PC-3 (cell line): Measurements from ENCODE around the gene UBE2Q1. TPM values are rescaled to one million over a fixed set of nuclear protein-coding genes. Genes with fewer than 3 reads are reported as not detected.

Experiments used
- ATAC-seq: fragments of 200-7000 bp; cut with Tn5 transposase; 2 replicates; pipeline ENCODE4 v1.9.1; 2020; ENCODE audit warnings: mild to moderate bottlenecking, moderate library complexity
- Bru-seq: library from RNA; stranded (reverse); fragments of 400-500 nt; gene quantifications from one replicate; lab custom pipeline; 2021; lab: Mats Ljungman, UMichigan
- BruChase-seq, 2 experiments: library from RNA; stranded (reverse); fragments of 400-500 nt; gene quantifications; one replicate each; lab custom pipeline; 2021; lab: Mats Ljungman, UMichigan
- BruUV-seq: library from RNA; stranded (reverse); fragments of 400-500 nt; replicated peaks from 2 replicates; lab custom pipeline; 2021; lab: Mats Ljungman, UMichigan
- CTCF ChIA-PET: fragments of 300-600 bp; sonication (Branson Sonifier 250); formaldehyde crosslinking; loops from one replicate; lab custom pipeline; 2022; ENCODE audit warnings: antibody characterized with exemption; lab: Charles Lee
- POLR2A ChIA-PET: fragments of 300-600 bp; sonication (Branson Sonifier 250); formaldehyde crosslinking; loops from one replicate; lab custom pipeline; 2022; ENCODE audit warnings: antibody characterized with exemption; ENCODE audit not compliant: unreplicated experiment; lab: Charles Lee
- DNase-seq: peaks from one replicate; pipeline ENCODE4 v3.0.0-alpha.2; 2015
- H2AFZ ChIP-seq: fragments of 300-600 bp; sonication (generic); 2 replicates; pipeline ENCODE4 v1.6.0; 2016; ENCODE audit warnings: antibody characterized with exemption, low read length
- H3F3A ChIP-seq: fragments of 300-600 bp; sonication (generic); one replicate; pipeline ENCODE4 v1.6.0; 2017; ENCODE audit warnings: antibody characterized with exemption, low read length, control low read depth, mild to moderate bottlenecking; ENCODE audit not compliant: unreplicated experiment
- H3K27ac ChIP-seq: fragments of 300-600 bp; sonication (generic); 2 replicates; pipeline ENCODE4 v1.5.1; 2016; ENCODE audit warnings: mild to moderate bottlenecking, low read length
- H3K27me3 ChIP-seq: fragments of 300-600 bp; sonication (generic); 2 replicates; pipeline ENCODE4 v1.6.1; 2016; ENCODE audit warnings: low read length, mixed read lengths
- H3K36me3 ChIP-seq: fragments of 300-600 bp; sonication (generic); 2 replicates; pipeline ENCODE4 v1.6.1; 2016; ENCODE audit warnings: low read depth, mixed run types, low read length, mixed read lengths
- H3K4me1 ChIP-seq: fragments of 300-600 bp; sonication (generic); 2 replicates; pipeline ENCODE4 v1.5.1; 2016; ENCODE audit warnings: low read length; ENCODE audit not compliant: insufficient read depth
- H3K4me2 ChIP-seq: fragments of 300-600 bp; sonication (generic); 2 replicates; pipeline ENCODE4 v1.6.0; 2016; ENCODE audit warnings: low read length
- H3K4me3 ChIP-seq: fragments of 300-600 bp; sonication (generic); 2 replicates; pipeline ENCODE4 v1.5.1; 2016; ENCODE audit warnings: mild to moderate bottlenecking, low read length, mixed read lengths
- H3K79me2 ChIP-seq: fragments of 300-600 bp; sonication (generic); 2 replicates; pipeline ENCODE4 v1.6.1; 2017; ENCODE audit warnings: low read length, mixed read lengths
- H3K9ac ChIP-seq: fragments of 300-600 bp; sonication (generic); 2 replicates; pipeline ENCODE4 v1.6.0; 2016; ENCODE audit warnings: mild to moderate bottlenecking, low read length
- H3K9me2 ChIP-seq: fragments of 300-600 bp; sonication (generic); replicated peaks from 2 replicates; pipeline ENCODE4 v1.6.1; 2016; ENCODE audit warnings: mixed run types, low read length, mixed read lengths
- H3K9me3 ChIP-seq: fragments of 300-600 bp; sonication (generic); 2 replicates; pipeline ENCODE4 v1.6.1; 2016; ENCODE audit warnings: low read length, mixed read lengths
- H4K20me1 ChIP-seq: fragments of 300-600 bp; sonication (generic); 2 replicates; pipeline ENCODE4 v1.6.1; 2016; ENCODE audit warnings: low read length, mixed read lengths
- CTCF ChIP-seq: fragments of 300-600 bp; sonication (generic); conservative IDR thresholded peaks from 2 replicates; pipeline ENCODE4 v1.5.1; 2017; ENCODE audit warnings: antibody characterized with exemption, low read depth, mild to moderate bottlenecking, low read length
- EZH2 ChIP-seq: fragments of 300-600 bp; sonication (generic); IDR thresholded peaks from one replicate; pipeline ENCODE4 v1.6.1; 2017; ENCODE audit warnings: antibody characterized with exemption, mild to moderate bottlenecking, low read length; ENCODE audit not compliant: unreplicated experiment
- EZH2phosphoT487 ChIP-seq: fragments of 300-600 bp; sonication (generic); IDR thresholded peaks from 2 replicates; pipeline ENCODE4 v1.6.1; 2018; ENCODE audit warnings: mild to moderate bottlenecking, antibody characterized with exemption, low read length, borderline replicate concordance
- intact Hi-C: fragments of 100-400 bp; cut with micrococcal nuclease; formaldehyde crosslinking; loops from 2 replicates; pipeline ENCODE4 v1.9.0; 2023
- long read RNA-seq: library from polyadenylated mRNA; unstranded; transcript quantifications from one replicate; pipeline ENCODE4 v2.0.0, GENCODE V29; 2021; ENCODE audit not compliant: unreplicated experiment
- total RNA-seq: library from RNA; depleted of rRNA; stranded (reverse); fragments of >200 nt; gene quantifications from 2 replicates; pipeline ENCODE4 v1.2.3, GENCODE V29; 2014; rRNA removed

UBE2Q1 gene
- total RNA-seq (40.0 and 66.6 TPM in 2 replicates), Bru-seq, nascent RNA (percentile 89 among the genes with signal in this experiment), BruChase-seq, experiment 1, labeled RNA remaining after a 6-hour chase (percentile 97 among the genes with signal in this experiment), BruChase-seq, experiment 2, labeled RNA remaining after a 2-hour chase (percentile 95 among the genes with signal in this experiment)
- long read RNA-seq, transcript UBE2Q1-201 (13 exons, 3,210 nt): major isoform, 113 of 160 reads
- long read RNA-seq, partial matches to known transcripts: 25 of 160 reads
- long read RNA-seq, other reads (novel, unspliced or antisense): 22 of 160 reads

GRCh38 chr1:154557939-154558719 is at the start of gene UBE2Q1:
TSS of gene UBE2Q1 (minus strand) at chr1:154558662. CDS start at chr1:154558553, 109 bp downstream.
- CTCF ChIA-PET: interaction anchor here (0.6 kb wide), 1 partner anchor 538 kb away, joined by 3 read pairs; no protein-coding TSS in a partner anchor

GRCh38 chr1:154607609-154608396 is 49.3 kb upstream of the UBE2Q1 start, which contains the start of gene ADAR:
TSS of gene ADAR (minus strand) at chr1:154608186. CDS start at chr1:154608006, 180 bp downstream.
- intact Hi-C loops: loop anchor here (1.0 to 5.0 kb wide), 2 partner anchors 49 to 329 kb away; partner anchors contain the start of gene PMVK
- CTCF ChIA-PET: no interaction called here
- Histone ChIP-seq H3K9ac (peak within 1 kb of the TSS; percentile 98), H3K9me3 (no peaks in the 10 kb centered on the region), H4K20me1 (peaks cover 18% of the 10 kb centered on the region), H3K4me2 (peak within 1 kb of the TSS; percentile 88), H3K4me1 (peaks cover 17% of the 10 kb centered on the region), H3K27ac (peak within 1 kb of the TSS; percentile 85), H2AFZ (peak within 1 kb of the TSS; percentile 81), H3K36me3 (peaks cover 8% of the 10 kb centered on the region; the same call in 1 of the 2 replicates), H3K9me2 (no peaks in the 10 kb centered on the region), H3K79me2 (peaks cover 92% of the 10 kb centered on the region), H3K4me3 (peak within 1 kb of the TSS; percentile 97), H3K27me3 (no peaks in the 10 kb centered on the region), H3F3A (no peaks in the 10 kb centered on the region)
- DNase-seq (peak; percentile 95), ATAC-seq (peak; percentile 68)
- BruUV-seq: no TSS peak
- POLR2A ChIA-PET: interaction anchor here (0.8 kb wide), 1 partner anchor 61 kb away, joined by 16 read pairs; no protein-coding TSS in a partner anchor
- TF ChIP-seq EZH2 (no peak), CTCF (0 out of 2 replicates have a peak, but pooled peaks have one; percentile 13)

More at GRCh38 chr1:154557939-154558719, at the start of gene UBE2Q1:
- peak within 1 kb of the TSS; percentile 74 for H3K27ac ChIP-seq
- peaks cover 39% of the 10 kb centered on the region for H3K79me2 ChIP-seq
- POLR2A ChIA-PET: interaction anchor here (0.6 kb wide), 2 partner anchors 378 to 595 kb away, joined by 5 to 14 read pairs; partner anchors contain the start of gene SLC39A1
- peak within 1 kb of the TSS; percentile 96 for H3K4me2 ChIP-seq
- DNase-seq (no peak), ATAC-seq (no peak)
- H4K20me1 ChIP-seq: peaks cover 17% of the 10 kb centered on the region; the same call in 1 of the 2 replicates
- no peaks in the 10 kb centered on the region for H3K9me3 ChIP-seq
- intact Hi-C loops: loop anchor here (2.0 to 5.0 kb wide), 4 partner anchors 151 to 379 kb away; partner anchors contain the start of genes IL6R and PMVK
- H3K9me2 ChIP-seq: no peaks in the 10 kb centered on the region
- peak within 1 kb of the TSS; percentile 80 for H3K4me3 ChIP-seq
- H3K9ac ChIP-seq: peak within 1 kb of the TSS; percentile 91
- no peak for TF ChIP-seq EZH2
- no peak for TF ChIP-seq CTCF
- no peak for TF ChIP-seq EZH2phosphoT487
- peak within 1 kb of the TSS; percentile 94 for H2AFZ ChIP-seq
- peaks cover 24% of the 10 kb centered on the region for H3K4me1 ChIP-seq
- no peaks in the 10 kb centered on the region for H3F3A ChIP-seq
- no TSS peak for BruUV-seq
- H3K36me3 ChIP-seq: peaks cover 29% of the 10 kb centered on the region
- no peaks in the 10 kb centered on the region for H3K27me3 ChIP-seq
